Brain microvascular endothelial cell (primary cell): ENCODE data around the gene KCNH1.

Source experiments
- DNase-seq: peaks from one replicate; pipeline ENCODE4 v3.0.0-alpha.2; 2020
- H3K27ac ChIP-seq: fragments of 250-450 bp; sonication (Bioruptor Pico); 2 replicates; pipeline ENCODE4 v1.5.1; 2020; ENCODE audit warnings: mild to moderate bottlenecking, moderate library complexity
- H3K27me3 ChIP-seq: fragments of 250-450 bp; sonication (Bioruptor Pico); replicated peaks from 2 replicates; pipeline ENCODE4 v1.5.1; 2020; ENCODE audit warnings: mild to moderate bottlenecking
- H3K36me3 ChIP-seq: fragments of 250-450 bp; sonication (Bioruptor Pico); replicated peaks from 2 replicates; pipeline ENCODE4 v1.5.1; 2020; ENCODE audit warnings: mild to moderate bottlenecking
- H3K4me3 ChIP-seq: 2 replicates; pipeline ENCODE4 v1.5.1; 2011; ENCODE audit warnings: low read depth, mild to moderate bottlenecking, control low read depth, low read length, moderate library complexity
- in situ Hi-C: cut with HindIII; loops from 2 replicates; pipeline ENCODE4 v1.10.0; 2017; ENCODE audit warnings: low sequenced_read_pairs, low pct_ligation_motif_present
- TF ChIP-seq, protein P1 (sequence below): IDR thresholded peaks from 2 replicates; pipeline ENCODE4 v1.5.1; 2011; ENCODE audit warnings: low read depth, mild to moderate bottlenecking, moderate library complexity, low read length, control low read depth, inconsistent platforms; ENCODE audit errors: missing control alignments

Gene KCNH1

GRCh38 chr1:210920258-210920657 lies 213.7 kb downstream of the KCNH1 start:
- DNase-seq: no peak
- TF ChIP-seq, protein P1, sequence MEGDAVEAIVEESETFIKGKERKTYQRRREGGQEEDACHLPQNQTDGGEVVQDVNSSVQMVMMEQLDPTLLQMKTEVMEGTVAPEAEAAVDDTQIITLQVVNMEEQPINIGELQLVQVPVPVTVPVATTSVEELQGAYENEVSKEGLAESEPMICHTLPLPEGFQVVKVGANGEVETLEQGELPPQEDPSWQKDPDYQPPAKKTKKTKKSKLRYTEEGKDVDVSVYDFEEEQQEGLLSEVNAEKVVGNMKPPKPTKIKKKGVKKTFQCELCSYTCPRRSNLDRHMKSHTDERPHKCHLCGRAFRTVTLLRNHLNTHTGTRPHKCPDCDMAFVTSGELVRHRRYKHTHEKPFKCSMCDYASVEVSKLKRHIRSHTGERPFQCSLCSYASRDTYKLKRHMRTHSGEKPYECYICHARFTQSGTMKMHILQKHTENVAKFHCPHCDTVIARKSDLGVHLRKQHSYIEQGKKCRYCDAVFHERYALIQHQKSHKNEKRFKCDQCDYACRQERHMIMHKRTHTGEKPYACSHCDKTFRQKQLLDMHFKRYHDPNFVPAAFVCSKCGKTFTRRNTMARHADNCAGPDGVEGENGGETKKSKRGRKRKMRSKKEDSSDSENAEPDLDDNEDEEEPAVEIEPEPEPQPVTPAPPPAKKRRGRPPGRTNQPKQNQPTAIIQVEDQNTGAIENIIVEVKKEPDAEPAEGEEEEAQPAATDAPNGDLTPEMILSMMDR: no peak
- no peak overlapping the region for H3K4me3 ChIP-seq
- in situ Hi-C loops: no loop called here
- no peaks in the 10 kb centered on the region for H3K36me3 ChIP-seq
- no peaks in the 10 kb centered on the region for H3K27me3 ChIP-seq
- H3K27ac ChIP-seq: no peak overlapping the region

- in situ Hi-C loops: no loop called here
- Histone ChIP-seq H3K36me3 (no peaks in the 10 kb centered on the region), H3K27ac (no peak overlapping the region), H3K4me3 (no peak overlapping the region), H3K27me3 (no peaks in the 10 kb centered on the region)
- no peak for DNase-seq
- TF ChIP-seq, protein P1: no peak
Measured at GRCh38 chr1:210918893-210919292, 215.1 kb downstream of the KCNH1 start.

DNA sequence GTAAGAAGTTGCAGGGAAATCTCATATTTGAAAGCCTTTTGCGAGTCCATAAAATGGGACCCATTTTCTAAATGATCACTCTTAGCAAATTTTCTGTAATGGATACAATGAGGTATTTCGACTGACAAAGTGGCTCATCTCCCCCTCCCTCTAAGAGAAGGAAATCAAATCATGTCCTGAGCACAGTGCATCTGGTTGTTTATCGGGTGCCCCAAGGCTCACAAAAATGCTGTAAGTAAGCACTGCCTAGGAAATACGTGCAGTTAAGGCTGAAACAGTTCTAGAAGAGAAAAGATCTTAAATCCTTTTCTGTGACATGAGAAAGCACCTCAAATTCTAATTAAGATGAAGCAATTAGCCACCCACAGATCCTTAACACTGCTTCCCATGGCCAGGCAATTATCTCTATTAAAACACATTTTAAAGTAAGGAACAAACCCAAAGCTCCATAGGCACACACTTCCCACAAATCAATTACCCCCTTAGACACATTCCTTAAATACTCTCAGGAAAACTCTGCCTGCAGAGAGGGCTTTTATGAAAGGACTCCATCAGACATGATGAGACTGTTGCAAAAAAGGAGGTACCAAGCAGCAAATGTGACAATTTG lies 216.3 kb downstream of the KCNH1 start:
- no peak overlapping the region for H3K27ac ChIP-seq
- TF ChIP-seq, protein P1: no peak
- no peak overlapping the region for H3K4me3 ChIP-seq
- in situ Hi-C loops: no loop called here
- H3K36me3 ChIP-seq: no peaks in the 10 kb centered on the region
- no peak for DNase-seq
- no peaks in the 10 kb centered on the region for H3K27me3 ChIP-seq

DNA sequence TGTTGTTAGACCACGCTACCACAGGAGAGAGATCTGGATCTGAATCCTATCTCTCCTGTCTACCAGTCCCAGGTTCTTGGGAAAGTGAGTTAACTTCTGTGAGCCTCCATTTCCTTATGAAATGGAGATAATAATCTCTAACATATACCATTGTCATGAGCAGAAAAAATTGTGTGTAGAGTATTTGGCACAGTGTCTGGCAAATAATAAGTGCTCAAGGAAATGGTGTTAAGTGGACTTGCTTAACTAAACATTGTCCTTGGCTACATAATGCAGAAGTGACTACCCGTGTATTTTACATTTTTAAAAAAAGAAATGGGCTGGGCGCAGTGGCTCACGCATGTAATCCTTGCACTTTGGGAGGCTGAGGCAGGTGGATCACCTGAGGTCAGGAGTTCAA lies 217.4 kb downstream of the KCNH1 start:
- no peaks in the 10 kb centered on the region for H3K27me3 ChIP-seq
- TF ChIP-seq, protein P1: no peak
- H3K36me3 ChIP-seq: no peaks in the 10 kb centered on the region
- H3K27ac ChIP-seq: no peak overlapping the region
- H3K4me3 ChIP-seq: no peak overlapping the region
- no peak for DNase-seq
- in situ Hi-C loops: no loop called here

GRCh38 chr1:210915890-210916507 lies 217.9 kb downstream of the KCNH1 start:
- no peak overlapping the region for H3K27ac ChIP-seq
- TF ChIP-seq, protein P1: no peak
- in situ Hi-C loops: no loop called here
- no peaks in the 10 kb centered on the region for H3K36me3 ChIP-seq
- no peak for DNase-seq
- H3K4me3 ChIP-seq: no peak overlapping the region
- no peaks in the 10 kb centered on the region for H3K27me3 ChIP-seq

GRCh38 chr1:210912752-210913151 lies 221.2 kb downstream of the KCNH1 start:
- no peak for DNase-seq
- in situ Hi-C loops: no loop called here
- TF ChIP-seq, protein P1: no peak
- H3K36me3 ChIP-seq: no peaks in the 10 kb centered on the region
- H3K4me3 ChIP-seq: no peak overlapping the region
- no peaks in the 10 kb centered on the region for H3K27me3 ChIP-seq
- no peak overlapping the region for H3K27ac ChIP-seq
